IMR-90 (cell line): Measurements from ENCODE around the gene DNAH6. TPM values are rescaled to one million over a fixed set of nuclear protein-coding genes. Genes with fewer than 3 reads are reported as not detected.

Experiments
- ATAC-seq: fragments of 200-7000 bp; cut with Tn5 transposase; 2 replicates; pipeline ENCODE4 v1.9.1; 2020; ENCODE audit warnings: low read depth, mild to moderate bottlenecking, moderate library complexity
- BruUV-seq: library from RNA; stranded (reverse); fragments of 400-500 nt; replicated peaks from 2 replicates; lab custom pipeline; 2021; lab: Mats Ljungman, UMichigan
- CTCF ChIA-PET: fragments of 300-600 bp; formaldehyde crosslinking; extraction: SDS; loops from one replicate; lab custom pipeline; 2021; ENCODE audit warnings: antibody characterized with exemption; lab: Yijun Ruan, JAX
- POLR2A ChIA-PET: fragments of 300-600 bp; sonication (Branson Sonifier 250); formaldehyde crosslinking; loops from one replicate; lab custom pipeline; 2022; ENCODE audit warnings: antibody characterized with exemption; ENCODE audit not compliant: unreplicated experiment; lab: Charles Lee
- DNase-seq: peaks from one replicate; pipeline ENCODE4 v3.0.0; 2013
- H2AFZ ChIP-seq: replicated peaks from 2 replicates; pipeline ENCODE3; 2013; ENCODE audit warnings: low read length, mild to moderate bottlenecking; ENCODE audit not compliant: poor library complexity
- H2AK5ac ChIP-seq: 2 replicates; pipeline ENCODE4 v1.6.1; 2013; ENCODE audit warnings: low read depth, low read length, inconsistent platforms
- H2AK9ac ChIP-seq: replicated peaks from 2 replicates; pipeline ENCODE3; 2013; ENCODE audit warnings: mild to moderate bottlenecking, low read depth, low read length, moderate library complexity; ENCODE audit not compliant: poor library complexity
- H2BK120ac ChIP-seq: 2 replicates; pipeline ENCODE4 v1.6.1; 2013; ENCODE audit warnings: low read depth, low read length, inconsistent platforms
- H2BK15ac ChIP-seq: 3 replicates; pipeline ENCODE4 v1.6.1; 2013; ENCODE audit warnings: low read depth, low read length, inconsistent platforms
- H2BK20ac ChIP-seq: 2 replicates; pipeline ENCODE4 v1.6.1; 2013; ENCODE audit warnings: low read depth, mild to moderate bottlenecking, inconsistent platforms, low read length, moderate library complexity
- H2BK5ac ChIP-seq: 2 replicates; pipeline ENCODE4 v1.6.1; 2013; ENCODE audit warnings: mild to moderate bottlenecking, low read depth, low read length, inconsistent platforms; ENCODE audit not compliant: poor library complexity, severe bottlenecking
- H3K14ac ChIP-seq: replicated peaks from 2 replicates; pipeline ENCODE4 v1.6.1; 2013; ENCODE audit warnings: low read depth, low read length, inconsistent platforms
- H3K18ac ChIP-seq: 2 replicates; pipeline ENCODE4 v1.6.1; 2013; ENCODE audit warnings: low read depth, low read length, control low read depth
- H3K23ac ChIP-seq: 2 replicates; pipeline ENCODE4 v1.6.1; 2013; ENCODE audit warnings: low read depth, low read length, inconsistent platforms
- H3K27ac ChIP-seq: 2 replicates; pipeline ENCODE4 v1.5.1; 2013; ENCODE audit warnings: mild to moderate bottlenecking, control low read depth, low read length; ENCODE audit not compliant: insufficient read depth
- H3K27me3 ChIP-seq: 2 replicates; pipeline ENCODE4 v1.6.1; 2013; ENCODE audit warnings: low read length; ENCODE audit not compliant: control insufficient read depth, insufficient read depth
- H3K36me3 ChIP-seq: 2 replicates; pipeline ENCODE4 v1.6.1; 2013; ENCODE audit warnings: low read length, mixed read lengths; ENCODE audit not compliant: control insufficient read depth, insufficient read depth
- H3K4ac ChIP-seq: 2 replicates; pipeline ENCODE4 v1.6.1; 2013; ENCODE audit warnings: low read depth, low read length, inconsistent platforms
- H3K4me1 ChIP-seq: 2 replicates; pipeline ENCODE4 v1.6.1; 2013; ENCODE audit warnings: low read length, mixed read lengths; ENCODE audit not compliant: control insufficient read depth, insufficient read depth
- H3K4me2 ChIP-seq: 2 replicates; pipeline ENCODE4 v1.6.1; 2013; ENCODE audit warnings: low read depth, mild to moderate bottlenecking, control low read depth, low read length, moderate library complexity
- H3K4me3 ChIP-seq: 2 replicates; pipeline ENCODE4 v1.5.1; 2013; ENCODE audit warnings: low read depth, mild to moderate bottlenecking, control low read depth, low read length, moderate library complexity; ENCODE audit not compliant: insufficient read depth
- H3K56ac ChIP-seq: 2 replicates; pipeline ENCODE4 v1.6.1; 2013; ENCODE audit warnings: low read length, inconsistent platforms; ENCODE audit not compliant: insufficient read depth; ENCODE audit errors: extremely low read depth
- H3K79me1 ChIP-seq, 2 experiments: 2 replicates each; pipeline ENCODE4 v1.6.1; 2013; ENCODE audit warnings: low read length in 2 of 2, inconsistent platforms in 1 of 2, low read depth in 1 of 2
- H3K9ac ChIP-seq: 2 replicates; pipeline ENCODE4 v1.6.1; 2013; ENCODE audit warnings: low read depth, low read length, control low read depth
- H3K9me1 ChIP-seq: 2 replicates; pipeline ENCODE4 v1.6.1; 2013; ENCODE audit warnings: low read length, inconsistent platforms; ENCODE audit not compliant: insufficient read depth
- H3K9me3 ChIP-seq: 2 replicates; pipeline ENCODE4 v1.6.1; 2013; ENCODE audit warnings: low read length; ENCODE audit not compliant: control insufficient read depth, insufficient read depth
- H4K20me1 ChIP-seq: 2 replicates; pipeline ENCODE4 v1.6.1; 2013; ENCODE audit warnings: low read length, inconsistent platforms; ENCODE audit not compliant: insufficient read depth
- H4K5ac ChIP-seq: 2 replicates; pipeline ENCODE4 v1.6.1; 2013; ENCODE audit warnings: mild to moderate bottlenecking, low read depth, low read length, control low read depth
- H4K8ac ChIP-seq, 2 experiments: 2 replicates each; pipeline ENCODE4 v1.6.1; 2013; ENCODE audit warnings: low read depth in 2 of 2, low read length in 2 of 2, control low read depth in 1 of 2, inconsistent platforms in 1 of 2
- H4K91ac ChIP-seq: 2 replicates; pipeline ENCODE4 v1.6.1; 2013; ENCODE audit warnings: low read depth, low read length, inconsistent platforms; ENCODE audit not compliant: insufficient read depth
- BHLHE40 ChIP-seq: fragments of 150-350 bp; IDR thresholded peaks from 2 replicates; pipeline ENCODE4 v1.6.1; 2016; ENCODE audit warnings: mild to moderate bottlenecking, low read depth, low read length
- CEBPB ChIP-seq: IDR thresholded peaks from 2 replicates; pipeline ENCODE4 v1.6.1; 2012; ENCODE audit warnings: low read depth, low read length, improper control_type of control experiment
- CHD1 ChIP-seq: IDR thresholded peaks from 2 replicates; pipeline ENCODE4 v1.6.1; 2012; ENCODE audit warnings: low read depth, low read length, improper control_type of control experiment
- CTCF ChIP-seq: conservative IDR thresholded peaks from 2 replicates; pipeline ENCODE4 v1.5.1; 2012; ENCODE audit warnings: mild to moderate bottlenecking, low read depth, low read length, improper control_type of control experiment
- ELK1 ChIP-seq: fragments of 150-350 bp; IDR thresholded peaks from 2 replicates; pipeline ENCODE4 v1.6.1; 2016; ENCODE audit warnings: low read depth, mild to moderate bottlenecking, low read length, moderate library complexity, borderline replicate concordance
- FOS ChIP-seq: fragments of 150-350 bp; IDR thresholded peaks from 2 replicates; pipeline ENCODE4 v1.6.1; 2016; ENCODE audit warnings: low read depth, low read length
- MAFK ChIP-seq: IDR thresholded peaks from 2 replicates; pipeline ENCODE4 v1.6.1; 2012; ENCODE audit warnings: low read depth, low read length, improper control_type of control experiment
- MAZ ChIP-seq: IDR thresholded peaks from 2 replicates; pipeline ENCODE4 v1.6.1; 2012; ENCODE audit warnings: low read depth, mild to moderate bottlenecking, low read length, improper control_type of control experiment, moderate library complexity, borderline replicate concordance
- MXI1 ChIP-seq: IDR thresholded peaks from 2 replicates; pipeline ENCODE4 v1.6.1; 2012; ENCODE audit warnings: low read depth, mild to moderate bottlenecking, low read length, moderate library complexity, borderline replicate concordance
- NFE2L2 ChIP-seq: fragments of 150-350 bp; IDR thresholded peaks from 2 replicates; pipeline ENCODE4 v1.6.1; 2016; ENCODE audit warnings: low read depth, mild to moderate bottlenecking, low read length
- POLR2A ChIP-seq: IDR thresholded peaks from 2 replicates; pipeline ENCODE4 v1.6.1; 2012; ENCODE audit warnings: mild to moderate bottlenecking, low read depth, low read length
- RAD21 ChIP-seq: IDR thresholded peaks from 2 replicates; pipeline ENCODE4 v1.6.1; 2012; ENCODE audit warnings: low read length, improper control_type of control experiment
- RCOR1 ChIP-seq: IDR thresholded peaks from 2 replicates; pipeline ENCODE4 v1.6.1; 2012; ENCODE audit warnings: mild to moderate bottlenecking, low read length, improper control_type of control experiment; ENCODE audit not compliant: insufficient replicate concordance
- RFX5 ChIP-seq: IDR thresholded peaks from 2 replicates; pipeline ENCODE4 v1.8.0; 2012; ENCODE audit warnings: low read depth, mild to moderate bottlenecking, low read length, moderate library complexity
- SMC3 ChIP-seq: fragments of 150-350 bp; IDR thresholded peaks from 2 replicates; pipeline ENCODE4 v1.6.1; 2016; ENCODE audit warnings: low read depth, mild to moderate bottlenecking, antibody characterized with exemption, low read length, moderate library complexity
- USF2 ChIP-seq: fragments of 150-350 bp; IDR thresholded peaks from 2 replicates; pipeline ENCODE4 v1.6.1; 2017; ENCODE audit warnings: mild to moderate bottlenecking, antibody characterized with exemption, low read length, low read depth
- WGBS, 2 experiments: methylation state at CpG; one replicate each; pipeline versions ENCODE4 v1.1.5 to v1.1.7; 2013; ENCODE audit warnings: missing lambda C conversion rate in 2 of 2; ENCODE audit not compliant: insufficient read length in 1 of 2; ENCODE audit errors: extremely low coverage in 2 of 2; 5-methylcytosine and 5-hydroxymethylcytosine counted together
- dilution Hi-C: fragments of 300-500 bp; cut with HindIII; formaldehyde crosslinking; loops from one replicate; pipeline ENCODE4 v1.14.3; 2018; ENCODE audit warnings: low sequenced_read_pairs; ENCODE audit not compliant: unreplicated experiment
- in situ Hi-C: fragments of 300-500 bp; cut with MboI; formaldehyde crosslinking; loops from 3 replicates; pipeline ENCODE4 v1.14.3; 2019; ENCODE audit warnings: low sequenced_read_pairs, inconsistent platforms, mixed read lengths
- intact Hi-C: fragments of 100-400 bp; cut with micrococcal nuclease; formaldehyde crosslinking; loops from 2 replicates; pipeline ENCODE4 v1.10.0; 2022
- polyA plus RNA-seq, 3 experiments: library from polyadenylated mRNA; depleted of rRNA; stranded (reverse); fragments of >200 nt; gene quantifications; 2 replicates each; pipeline ENCODE4 v1.2.3, GENCODE V29; 2012; ENCODE audit warnings: low replicate concordance in 1 of 3
- total RNA-seq: library from RNA; depleted of rRNA; stranded (reverse); fragments of >200 nt; gene quantifications from 2 replicates; pipeline ENCODE4 v1.2.3, GENCODE V29; 2012

Gene DNAH6
- total and polyA plus RNA-seq, 2 of the 4 experiments (the other 2 are of a cell fraction), result under 0.01 to 0.07 TPM

GRCh38 chr2:84807063-84807485 lies 290.8 kb downstream of the DNAH6 start:
- H3K36me3 ChIP-seq, result no peaks in the 10 kb centered on the region
- peak overlapping the region; percentile 76 for H3K4me2 ChIP-seq
- H2AK9ac ChIP-seq, result peak overlapping the region; percentile 93
- intact Hi-C loops, result loop anchor here (1.0 to 2.0 kb wide), 3 partner anchors 32 to 120 kb away; partner anchors contain the start of gene TRABD2A
- ChIA-PET CTCF (interaction anchor here (0.6 to 1.0 kb wide), 3 partner anchors 45 to 100 kb away, joined by 3 to 5 read pairs (median 3); no protein-coding TSS in a partner anchor), POLR2A (interaction anchor here (0.5 to 1.2 kb wide), 2 partner anchors 31 to 310 kb away, joined by 7 to 11 read pairs; no protein-coding TSS in a partner anchor)
- peak overlapping the region; percentile 99 for H2BK120ac ChIP-seq
- peak overlapping the region; percentile 96 for H3K56ac ChIP-seq
- peak overlapping the region; percentile 98 for H2BK5ac ChIP-seq
- H4K20me1 ChIP-seq, result no peaks in the 10 kb centered on the region
- peak overlapping the region; percentile 100 for H2BK20ac ChIP-seq
- H2AFZ ChIP-seq, result peak overlapping the region; percentile 80
- peak overlapping the region; percentile 97 for H3K14ac ChIP-seq
- in situ Hi-C loops, result no loop called here
- peaks cover 9% of the 10 kb centered on the region for H3K9me1 ChIP-seq
- peak overlapping the region; percentile 93 for H2BK15ac ChIP-seq
- no peaks in the 10 kb centered on the region for H3K9me3 ChIP-seq
- BruUV-seq, result no TSS peak
- H3K27ac ChIP-seq, result peak overlapping the region; percentile 97
- H3K23ac ChIP-seq, result peak overlapping the region; percentile 94
- peak overlapping the region; percentile 98 for H3K18ac ChIP-seq
- H3K79me1 ChIP-seq, result no peaks in the 10 kb centered on the region
- peaks cover 11% of the 10 kb centered on the region for H3K4me1 ChIP-seq
- WGBS, 2 experiments, result no CpG with 5 or more reads among the region's 4 CpGs
- H4K91ac ChIP-seq, result peak overlapping the region; percentile 100
- dilution Hi-C loops, result no loop called here
- TF ChIP-seq FOS (0 out of 2 replicates have a peak, but pooled peaks have one; percentile 2), MAFK (peak; percentile 51), CTCF (no peak), USF2 (no peak), RFX5 (no peak), RCOR1 (no peak), CEBPB (peak; percentile 54; the same call in 1 of the 2 replicates), CHD1 (no peak), RAD21 (no peak), ELK1 (no peak), MAZ (no peak), SMC3 (no peak), NFE2L2 (peak; percentile 2; the same call in 1 of the 2 replicates), BHLHE40 (no peak), POLR2A (peak; percentile 76), MXI1 (no peak)
- no peak overlapping the region for H3K4me3 ChIP-seq
- H4K5ac ChIP-seq, result peak overlapping the region; percentile 95
- H4K8ac ChIP-seq, result peak overlapping the region; percentile 93 to 96
- peak; percentile 100 for DNase-seq
- H3K27me3 ChIP-seq, result no peaks in the 10 kb centered on the region
- peak overlapping the region; percentile 81 for H3K9ac ChIP-seq
- peak overlapping the region; percentile 99 for H3K4ac ChIP-seq
- peak overlapping the region; percentile 90 for H2AK5ac ChIP-seq
- ATAC-seq, result peak; percentile 87
